ENCODE measurements around the gene SEZ6. TPM values are rescaled to one million over a fixed set of nuclear protein-coding genes. Genes with fewer than 3 reads are reported as not detected.

SEZ6 gene
- total RNA-seq, 1 donor from 2014 or later, result 6.7 TPM

DNA sequence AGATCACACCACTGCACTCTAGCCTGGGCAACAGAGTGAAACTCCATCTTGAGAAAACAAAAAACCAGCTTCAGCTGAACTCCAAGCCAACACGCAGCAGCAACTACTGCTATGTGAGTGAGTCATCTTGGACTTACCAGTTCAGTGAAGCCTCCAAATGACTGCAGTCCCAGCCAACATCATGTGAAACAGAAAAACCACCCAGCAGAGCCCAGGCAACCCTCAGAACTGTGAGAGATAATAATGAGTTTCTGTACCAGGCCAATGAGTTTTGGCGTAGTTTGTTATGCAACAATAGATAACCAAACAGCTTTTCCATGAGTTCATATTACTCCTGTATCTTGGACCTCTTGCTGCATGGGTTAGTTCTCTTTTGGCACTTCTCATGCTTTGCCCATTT, 77.8 kb downstream of the SEZ6 start:
- DNase-seq, result no peak
- H3K9me3 Mint-ChIP-seq (ENCODE audit: unreplicated experiment), result no peaks in the 10 kb centered on the region
- H3K4me3 Mint-ChIP-seq (ENCODE audit: unreplicated experiment), result no peak overlapping the region
- TF ChIP-seq, protein P1, sequence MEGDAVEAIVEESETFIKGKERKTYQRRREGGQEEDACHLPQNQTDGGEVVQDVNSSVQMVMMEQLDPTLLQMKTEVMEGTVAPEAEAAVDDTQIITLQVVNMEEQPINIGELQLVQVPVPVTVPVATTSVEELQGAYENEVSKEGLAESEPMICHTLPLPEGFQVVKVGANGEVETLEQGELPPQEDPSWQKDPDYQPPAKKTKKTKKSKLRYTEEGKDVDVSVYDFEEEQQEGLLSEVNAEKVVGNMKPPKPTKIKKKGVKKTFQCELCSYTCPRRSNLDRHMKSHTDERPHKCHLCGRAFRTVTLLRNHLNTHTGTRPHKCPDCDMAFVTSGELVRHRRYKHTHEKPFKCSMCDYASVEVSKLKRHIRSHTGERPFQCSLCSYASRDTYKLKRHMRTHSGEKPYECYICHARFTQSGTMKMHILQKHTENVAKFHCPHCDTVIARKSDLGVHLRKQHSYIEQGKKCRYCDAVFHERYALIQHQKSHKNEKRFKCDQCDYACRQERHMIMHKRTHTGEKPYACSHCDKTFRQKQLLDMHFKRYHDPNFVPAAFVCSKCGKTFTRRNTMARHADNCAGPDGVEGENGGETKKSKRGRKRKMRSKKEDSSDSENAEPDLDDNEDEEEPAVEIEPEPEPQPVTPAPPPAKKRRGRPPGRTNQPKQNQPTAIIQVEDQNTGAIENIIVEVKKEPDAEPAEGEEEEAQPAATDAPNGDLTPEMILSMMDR (IDR thresholded peaks at IDR 0.05; ENCODE audit: partially characterized antibody, unreplicated experiment), result no peak
- H3K27me3 Mint-ChIP-seq (ENCODE audit: unreplicated experiment), result no peaks in the 10 kb centered on the region
- H3K4me1 Mint-ChIP-seq (ENCODE audit: low read depth, unreplicated experiment), result peaks cover 5% of the 10 kb centered on the region
- no peaks in the 10 kb centered on the region for H3K36me3 Mint-ChIP-seq (ENCODE audit: unreplicated experiment)
- no peak overlapping the region for H3K27ac Mint-ChIP-seq (ENCODE audit: unreplicated experiment)

- no peak overlapping the region for H3K27ac Mint-ChIP-seq (ENCODE audit: unreplicated experiment)
- peaks cover 5% of the 10 kb centered on the region for H3K4me1 Mint-ChIP-seq (ENCODE audit: low read depth, unreplicated experiment)
- H3K36me3 Mint-ChIP-seq (ENCODE audit: unreplicated experiment), result no peaks in the 10 kb centered on the region
Observed at GRCh38 chr17:28926786-28927185, 79.0 kb downstream of the SEZ6 start.

DNA sequence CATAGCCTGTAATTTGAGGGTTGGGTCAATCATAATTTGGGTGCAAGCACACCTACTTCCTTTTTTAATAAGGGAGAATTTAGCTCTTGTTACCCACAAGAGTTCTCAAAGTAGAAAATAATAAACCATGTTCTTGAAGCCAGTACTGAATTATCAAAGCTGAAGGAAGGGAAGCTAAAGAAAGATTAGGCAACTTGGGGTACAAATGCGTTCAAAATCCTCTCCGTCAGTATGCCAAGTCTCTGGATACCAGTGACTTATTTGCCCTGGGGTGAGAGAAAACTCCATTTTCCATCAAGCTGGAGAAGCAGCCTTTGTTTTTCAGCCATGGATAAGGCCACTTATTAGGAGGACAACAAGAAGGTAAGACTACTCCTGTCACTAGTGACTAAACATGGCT, 79.5 kb downstream of the SEZ6 start:
- H3K9me3 Mint-ChIP-seq (ENCODE audit: unreplicated experiment), result no peaks in the 10 kb centered on the region
- H3K27ac Mint-ChIP-seq (ENCODE audit: unreplicated experiment), result no peak overlapping the region
- TF ChIP-seq, protein P1 (IDR thresholded peaks at IDR 0.05; ENCODE audit: partially characterized antibody, unreplicated experiment), result no peak
- no peaks in the 10 kb centered on the region for H3K36me3 Mint-ChIP-seq (ENCODE audit: unreplicated experiment)
- no peak overlapping the region for H3K4me3 Mint-ChIP-seq (ENCODE audit: unreplicated experiment)
- DNase-seq, result no peak
- no peaks in the 10 kb centered on the region for H3K27me3 Mint-ChIP-seq (ENCODE audit: unreplicated experiment)
- H3K4me1 Mint-ChIP-seq (ENCODE audit: low read depth, unreplicated experiment), result peaks cover 5% of the 10 kb centered on the region

More at GRCh38 chr17:28926786-28927185, 79.0 kb downstream of the SEZ6 start:
- Mint-ChIP-seq H3K9me3 (ENCODE audit: unreplicated experiment) (no peaks in the 10 kb centered on the region), H3K4me3 (ENCODE audit: unreplicated experiment) (no peak overlapping the region), H3K27me3 (ENCODE audit: unreplicated experiment) (no peaks in the 10 kb centered on the region)
- DNase-seq, result no peak
- TF ChIP-seq, protein P1 (IDR thresholded peaks at IDR 0.05; ENCODE audit: partially characterized antibody, unreplicated experiment), result no peak

DNA sequence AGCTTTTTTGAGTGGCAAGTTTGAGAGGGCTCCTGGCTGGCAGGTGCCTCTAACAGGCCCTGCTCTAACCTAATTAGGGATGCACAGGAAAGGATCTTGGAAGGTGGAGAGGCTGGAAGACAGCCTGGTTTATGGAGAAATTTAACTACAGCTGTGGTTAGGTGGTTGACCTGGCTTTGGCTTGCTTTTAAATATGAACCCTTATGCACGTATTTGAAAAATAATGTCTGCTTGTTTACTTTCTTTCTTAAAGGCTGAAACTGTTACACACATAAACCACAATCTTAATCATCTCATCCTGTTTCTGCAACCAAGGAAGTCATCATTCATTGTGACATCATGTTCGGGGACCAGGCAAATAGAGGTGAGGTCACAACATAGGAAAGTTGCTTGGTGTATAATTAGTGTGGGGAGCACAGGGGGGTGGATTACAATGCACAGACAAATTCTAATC, 79.9 kb downstream of the SEZ6 start:
- H3K36me3 Mint-ChIP-seq (ENCODE audit: unreplicated experiment), result no peaks in the 10 kb centered on the region
- H3K4me1 Mint-ChIP-seq (ENCODE audit: low read depth, unreplicated experiment), result peaks cover 5% of the 10 kb centered on the region
- no peak overlapping the region for H3K4me3 Mint-ChIP-seq (ENCODE audit: unreplicated experiment)

GRCh38 chr17:28920201-28920600, 85.6 kb downstream of the SEZ6 start:
- peaks cover 4% of the 10 kb centered on the region for H3K27me3 Mint-ChIP-seq (ENCODE audit: unreplicated experiment)
- peaks cover 8% of the 10 kb centered on the region for H3K36me3 Mint-ChIP-seq (ENCODE audit: unreplicated experiment)
- no peak overlapping the region for H3K4me3 Mint-ChIP-seq (ENCODE audit: unreplicated experiment)
- TF ChIP-seq, protein P1 (IDR thresholded peaks at IDR 0.05; ENCODE audit: partially characterized antibody, unreplicated experiment), result no peak
- DNase-seq, result no peak
- H3K4me1 Mint-ChIP-seq (ENCODE audit: low read depth, unreplicated experiment), result no peaks in the 10 kb centered on the region
- H3K27ac Mint-ChIP-seq (ENCODE audit: unreplicated experiment), result no peak overlapping the region
- peaks cover 1% of the 10 kb centered on the region for H3K9me3 Mint-ChIP-seq (ENCODE audit: unreplicated experiment)

More for the DNA sequence above, 79.9 kb downstream of the SEZ6 start:
- no peaks in the 10 kb centered on the region for H3K9me3 Mint-ChIP-seq (ENCODE audit: unreplicated experiment)
- TF ChIP-seq, protein P1 (IDR thresholded peaks at IDR 0.05; ENCODE audit: partially characterized antibody, unreplicated experiment), result no peak
- no peak overlapping the region for H3K27ac Mint-ChIP-seq (ENCODE audit: unreplicated experiment)
- DNase-seq, result no peak
- no peaks in the 10 kb centered on the region for H3K27me3 Mint-ChIP-seq (ENCODE audit: unreplicated experiment)
